Left ventricle myocardium inferior (tissue), 1 donor: ENCODE data around the gene ADCYAP1R1. TPM values are rescaled to one million over a fixed set of nuclear protein-coding genes. Genes with fewer than 3 reads are reported as not detected.

Source experiments
- DNase-seq: peaks from one replicate; pipeline ENCODE4 v3.0.0-alpha.2; 2020
- H3K27ac ChIP-seq: fragments of 200-600 bp; replicated peaks from 2 replicates; pipeline ENCODE4 v1.8.0; 2021
- H3K27me3 ChIP-seq: fragments of 200-600 bp; 2 replicates; pipeline ENCODE4 v1.8.0; 2021; ENCODE audit warnings: low read depth
- H3K36me3 ChIP-seq: fragments of 200-600 bp; 2 replicates; pipeline ENCODE4 v1.8.0; 2021
- H3K4me1 ChIP-seq: fragments of 200-600 bp; 2 replicates; pipeline ENCODE4 v1.8.0; 2021
- H3K4me3 ChIP-seq: fragments of 200-600 bp; 2 replicates; pipeline ENCODE4 v1.8.0; 2021; ENCODE audit warnings: mild to moderate bottlenecking, moderate library complexity
- H3K9me3 ChIP-seq: fragments of 200-600 bp; replicated peaks from 2 replicates; pipeline ENCODE4 v1.8.0; 2021
- CTCF ChIP-seq: fragments of 200-600 bp; IDR thresholded peaks from 2 replicates; pipeline ENCODE4 v1.8.0; 2021; ENCODE audit warnings: antibody characterized with exemption, mild to moderate bottlenecking, borderline replicate concordance
- intact Hi-C: fragments of 100-400 bp; cut with micrococcal nuclease; formaldehyde crosslinking; loops from one replicate; pipeline ENCODE4 v1.11.0; 2022
- total RNA-seq: library from RNA; stranded (reverse); fragmentation: NEBNext Ultra II Directional; extraction: Animal tissue kit (Norgen Biotek cat#: 25700); gene quantifications from one replicate; pipeline ENCODE4 v1.2.1, GENCODE V29; 2021
- donor health status: DM: no; HTN: yes; CAD: no; lungs with severe emphysema.

Gene ADCYAP1R1
- total RNA-seq, 1 donor from 2014 or later = 2.5 TPM

DNA sequence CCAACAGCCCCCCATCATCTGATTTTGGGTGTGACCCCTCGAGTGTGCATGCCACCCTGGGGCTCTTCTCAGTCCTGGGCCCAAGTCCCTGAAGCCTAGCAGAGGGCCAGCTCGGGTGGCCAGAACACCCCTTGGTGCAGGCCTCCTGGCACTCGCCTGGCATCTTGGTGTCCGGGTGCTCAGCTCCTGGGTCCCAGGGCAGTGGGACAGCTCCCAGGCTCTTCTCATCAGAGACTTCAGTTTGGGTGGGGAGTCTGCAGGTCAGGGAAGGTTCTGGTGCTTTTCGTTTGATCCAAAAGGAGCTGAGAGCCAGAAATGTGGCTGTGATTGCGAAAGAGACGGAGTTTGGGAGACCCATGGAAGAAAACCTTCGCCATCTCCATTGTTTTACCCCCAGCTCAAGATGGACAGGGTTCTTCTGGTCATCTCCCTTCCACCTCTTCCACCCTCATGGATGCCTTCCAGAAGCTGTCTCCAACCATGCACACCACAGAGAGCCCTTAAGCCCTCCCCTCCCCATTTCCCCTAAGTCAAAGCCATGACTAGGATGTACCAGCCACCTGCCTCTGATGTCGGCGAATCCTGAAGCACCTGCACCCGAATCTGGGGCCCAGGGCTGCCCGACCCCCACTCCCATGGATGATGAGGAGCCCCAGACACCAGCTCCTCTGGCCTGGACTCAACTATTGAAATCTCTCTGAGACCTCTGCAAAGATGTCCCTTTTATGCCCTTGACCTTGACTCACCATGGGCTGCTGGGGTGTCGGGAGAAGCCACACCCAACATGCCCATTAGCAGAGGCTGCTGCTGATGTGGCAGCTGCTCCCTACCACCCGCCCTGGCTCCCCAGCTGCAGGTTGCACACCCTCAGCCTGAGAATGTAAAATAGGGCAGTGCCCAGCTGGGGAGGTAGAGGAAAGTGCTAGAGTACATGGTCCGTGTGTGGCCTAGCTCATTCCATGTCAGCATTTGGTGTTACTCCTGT lies 55.3 kb downstream of the ADCYAP1R1 start:
- Histone ChIP-seq H3K9me3 (no peaks in the 10 kb centered on the region), H3K4me1 (no peaks in the 10 kb centered on the region), H3K27ac (no peak overlapping the region), H3K27me3 (peaks cover 7% of the 10 kb centered on the region), H3K36me3 (no peaks in the 10 kb centered on the region), H3K4me3 (no peak overlapping the region)
- no peak for DNase-seq
- no peak for TF ChIP-seq CTCF
- intact Hi-C loops = no loop called here

- intact Hi-C loops = no loop called here
- H3K4me3 ChIP-seq = no peak overlapping the region
- no peaks in the 10 kb centered on the region for H3K36me3 ChIP-seq
- no peaks in the 10 kb centered on the region for H3K4me1 ChIP-seq
- no peak for DNase-seq
- H3K27ac ChIP-seq = no peak overlapping the region
- peaks cover 3% of the 10 kb centered on the region for H3K27me3 ChIP-seq
- no peaks in the 10 kb centered on the region for H3K9me3 ChIP-seq
- TF ChIP-seq CTCF = no peak
Measured at GRCh38 chr7:31108097-31108657, 56.1 kb downstream of the ADCYAP1R1 start.

GRCh38 chr7:31109751-31110150 lies 57.6 kb downstream of the ADCYAP1R1 start:
- intact Hi-C loops = no loop called here
- no peaks in the 10 kb centered on the region for H3K36me3 ChIP-seq
- H3K9me3 ChIP-seq = no peaks in the 10 kb centered on the region
- no peaks in the 10 kb centered on the region for H3K4me1 ChIP-seq
- no peak overlapping the region for H3K4me3 ChIP-seq
- no peak for TF ChIP-seq CTCF
- DNase-seq = no peak
- H3K27ac ChIP-seq = no peak overlapping the region
- no peaks in the 10 kb centered on the region for H3K27me3 ChIP-seq

GRCh38 chr7:31110331-31111108 lies 58.4 kb downstream of the ADCYAP1R1 start:
- no peaks in the 10 kb centered on the region for H3K4me1 ChIP-seq
- intact Hi-C loops = no loop called here

More at GRCh38 chr7:31110331-31111108, 58.4 kb downstream of the ADCYAP1R1 start:
- Histone ChIP-seq H3K36me3 (no peaks in the 10 kb centered on the region), H3K4me3 (no peak overlapping the region), H3K27ac (no peak overlapping the region), H3K27me3 (no peaks in the 10 kb centered on the region), H3K9me3 (no peaks in the 10 kb centered on the region)
- DNase-seq = no peak
- TF ChIP-seq CTCF = no peak
